GM21723 (cell line): ENCODE results near the gene B4GALT5.
"Not testable (repeated sequence)": the region's sequence is repeated elsewhere in the genome, so short reads cannot be mapped to it uniquely, and the experiment has no call there.

Experiments used
- ATAC-seq: cut with Tn5 transposase; IDR thresholded peaks from one replicate; pipeline ENCODE4 v1.9.1; 2021; ENCODE audit warnings: mild to moderate bottlenecking, moderate library complexity; ENCODE audit not compliant: unreplicated experiment

B4GALT5 gene

DNA sequence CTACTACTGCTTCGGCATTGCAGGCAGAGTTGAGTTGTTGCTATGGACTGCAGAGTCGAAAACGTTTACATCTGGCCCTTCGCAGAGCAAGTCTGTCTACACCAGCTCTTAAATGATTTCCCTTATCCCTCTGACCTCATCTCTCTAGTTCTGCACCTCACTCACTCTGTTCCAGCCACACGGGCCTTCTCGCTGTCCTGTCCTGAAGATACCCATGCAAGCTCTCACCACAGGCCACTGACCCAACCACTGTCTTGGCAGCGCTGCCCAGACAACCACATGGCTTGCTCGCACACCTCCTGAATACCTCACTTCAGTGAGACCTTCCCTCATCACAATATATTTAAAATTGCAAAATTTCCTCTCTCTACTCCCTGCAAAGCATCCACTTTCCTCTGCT lies 31.4 kb downstream of the B4GALT5 start:
- ATAC-seq: no peak

DNA sequence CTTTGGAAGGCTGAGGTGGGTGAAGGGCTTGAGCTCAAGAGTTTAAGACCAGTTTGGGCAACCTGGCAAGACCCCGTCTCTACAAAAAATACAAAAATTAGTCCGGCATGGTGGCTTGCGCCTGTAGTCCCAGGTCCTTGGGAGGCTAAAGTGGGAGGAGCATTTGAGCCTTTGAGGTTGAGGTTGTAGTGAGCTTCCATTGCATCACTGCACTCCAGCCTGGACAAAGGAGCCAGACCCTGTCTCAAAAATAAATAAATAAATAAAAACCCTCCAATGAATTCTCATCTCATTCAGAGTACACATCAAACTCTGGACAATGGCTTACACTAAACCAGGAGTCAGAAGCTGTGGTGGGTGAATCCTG lies 31.8 kb downstream of the B4GALT5 start:
- ATAC-seq: no peak

DNA sequence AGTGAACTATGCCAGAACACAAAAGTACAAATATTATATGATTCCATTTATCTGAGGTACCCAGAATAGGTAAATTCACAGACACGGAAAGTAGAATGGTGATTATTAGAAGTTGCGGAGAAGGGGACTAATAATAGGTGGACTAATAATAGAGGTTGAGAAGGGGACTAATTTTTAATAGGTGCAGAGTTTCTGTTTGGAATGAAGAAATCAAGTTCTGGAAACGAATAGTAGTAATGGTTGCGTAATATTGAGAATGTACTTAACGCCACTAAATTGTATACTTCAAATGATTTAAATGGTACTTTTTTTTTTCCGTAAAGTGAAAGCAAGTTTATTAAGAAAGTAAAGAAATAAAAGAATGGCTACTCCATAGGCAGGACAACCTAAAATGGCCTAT lies 33.2 kb downstream of the B4GALT5 start:
- ATAC-seq: no peak

DNA sequence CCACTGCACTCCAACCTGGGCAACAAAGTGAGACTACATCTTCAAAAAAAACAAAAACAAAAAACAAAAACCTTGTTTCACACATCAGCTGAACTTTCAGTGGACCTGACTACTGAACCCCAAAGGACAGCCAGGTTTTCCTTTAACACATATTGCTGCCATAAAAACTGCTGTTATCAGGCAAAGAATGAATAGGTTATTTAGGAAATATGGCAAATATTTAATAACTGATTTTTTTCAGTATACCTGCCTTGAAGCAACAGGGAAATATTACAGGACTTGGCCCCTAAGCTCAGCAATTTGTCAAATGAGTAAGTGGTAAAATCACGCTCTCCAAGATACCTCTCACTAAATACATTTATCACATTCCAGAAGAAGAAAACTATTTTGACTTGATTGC lies 34.0 kb downstream of the B4GALT5 start:
- no peak for ATAC-seq

DNA sequence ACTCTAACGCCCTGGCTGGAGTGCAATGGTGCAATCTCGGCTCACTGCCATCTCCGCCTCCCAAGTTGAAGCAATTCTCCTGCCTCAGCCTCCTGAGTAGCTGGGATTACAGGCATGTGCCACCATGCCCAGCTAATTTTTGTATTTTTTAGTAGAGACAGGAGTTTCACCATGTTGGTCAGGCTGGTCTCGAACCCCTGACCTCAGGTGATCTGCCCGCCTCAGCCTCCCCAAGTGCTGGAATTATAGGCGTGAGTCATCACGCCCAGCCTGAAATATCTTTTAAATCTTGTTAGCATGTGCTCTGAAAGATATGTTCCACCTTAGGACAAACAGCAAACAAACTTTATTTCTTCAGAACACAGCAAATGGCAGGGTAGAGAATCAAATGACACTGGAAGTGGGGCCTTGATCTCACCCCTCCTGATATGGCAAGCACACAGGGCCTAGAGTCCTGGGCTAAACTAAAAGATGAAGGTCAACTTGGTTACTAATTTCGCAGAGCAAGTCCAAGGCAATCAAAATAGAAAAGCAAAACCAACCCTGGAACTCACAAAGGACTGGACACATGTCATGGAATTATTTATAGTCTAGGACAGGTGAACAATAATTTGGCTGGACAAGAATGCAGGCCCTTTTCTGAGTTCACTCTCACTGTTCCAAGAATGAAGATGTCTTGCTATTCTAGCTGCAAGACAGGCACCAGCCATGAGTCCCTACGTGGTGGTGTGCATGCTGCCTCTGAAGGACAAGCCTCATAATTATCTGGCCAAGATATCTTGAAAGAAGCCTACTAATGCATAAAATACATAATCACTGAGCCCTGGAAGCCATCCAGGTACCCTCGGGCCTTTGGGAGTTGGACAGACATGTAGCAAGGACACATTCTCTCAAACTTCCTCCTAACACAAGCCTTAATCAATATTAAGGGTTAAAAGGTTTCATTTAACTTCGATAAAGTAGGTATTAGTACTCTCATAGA lies 35.6 kb downstream of the B4GALT5 start:
- no peak for ATAC-seq

DNA sequence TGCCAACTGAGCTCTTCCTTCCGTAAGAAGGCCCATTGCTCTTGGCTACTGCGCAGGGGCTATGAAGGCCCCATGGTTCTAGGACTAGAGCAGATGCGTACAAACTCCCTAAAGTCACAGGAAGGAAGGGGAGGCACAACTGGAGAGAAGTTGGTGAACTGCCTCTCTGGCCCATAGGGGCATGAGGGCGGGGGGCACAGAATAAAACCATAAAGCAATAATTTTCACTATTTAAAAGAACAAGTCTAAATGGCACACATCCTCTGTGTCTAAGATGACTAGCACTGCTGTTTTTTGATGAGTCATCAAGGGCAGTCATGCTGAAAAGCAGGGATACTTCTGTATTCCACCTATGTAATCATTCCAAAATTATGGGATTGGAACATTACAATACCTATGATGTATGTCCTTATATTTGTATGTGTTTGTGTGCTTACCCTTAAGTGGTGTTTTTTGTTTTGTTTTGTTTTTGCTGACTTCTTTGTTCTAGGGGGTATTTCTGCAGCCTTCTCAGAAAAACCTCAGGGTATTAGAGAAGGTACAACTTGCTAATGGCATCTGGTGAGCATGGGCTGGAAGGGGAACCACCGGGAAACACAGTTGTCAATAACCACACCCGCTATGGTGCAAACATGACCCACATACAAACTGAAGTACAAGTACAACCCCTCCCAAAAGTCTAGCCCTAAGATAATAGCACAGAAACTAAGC lies 36.9 kb downstream of the B4GALT5 start:
- peak; percentile 57 for ATAC-seq

DNA sequence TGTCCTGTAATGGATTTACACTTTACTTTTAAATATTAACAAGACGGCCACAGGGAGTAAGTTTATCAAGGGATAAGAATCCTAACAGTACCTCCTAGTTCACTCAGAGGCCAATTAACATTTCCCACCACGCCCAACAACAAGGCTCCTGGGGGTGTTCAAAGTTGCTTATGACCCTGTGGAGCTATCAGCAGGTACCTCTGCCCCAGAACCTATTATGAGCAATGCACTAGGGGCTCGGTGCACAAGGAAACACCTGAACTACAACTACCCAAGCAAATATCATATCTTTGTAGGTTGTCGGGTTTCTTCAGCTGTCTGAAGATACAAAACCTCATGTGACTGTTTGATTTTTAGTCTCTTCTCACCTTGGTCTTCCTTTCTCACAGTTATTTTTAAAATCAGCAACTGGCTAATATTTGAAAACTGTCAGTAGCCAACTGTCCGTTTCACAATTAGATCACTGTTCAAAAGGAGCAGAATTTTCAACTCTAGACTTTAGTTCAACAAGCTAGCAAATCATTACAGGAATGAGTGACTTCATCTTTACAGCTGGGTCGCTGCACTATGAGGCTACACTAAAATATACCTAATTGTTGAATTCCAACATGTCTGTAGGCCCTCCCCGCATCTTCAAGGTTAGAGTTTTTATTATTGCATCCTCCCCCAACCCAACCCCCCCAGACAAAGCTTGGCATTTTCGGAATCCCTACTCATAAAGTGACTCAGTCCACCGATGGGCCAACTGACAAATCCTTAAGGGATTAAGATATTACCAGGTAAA lies 38.1 kb downstream of the B4GALT5 start:
- peak; percentile 38 for ATAC-seq

DNA sequence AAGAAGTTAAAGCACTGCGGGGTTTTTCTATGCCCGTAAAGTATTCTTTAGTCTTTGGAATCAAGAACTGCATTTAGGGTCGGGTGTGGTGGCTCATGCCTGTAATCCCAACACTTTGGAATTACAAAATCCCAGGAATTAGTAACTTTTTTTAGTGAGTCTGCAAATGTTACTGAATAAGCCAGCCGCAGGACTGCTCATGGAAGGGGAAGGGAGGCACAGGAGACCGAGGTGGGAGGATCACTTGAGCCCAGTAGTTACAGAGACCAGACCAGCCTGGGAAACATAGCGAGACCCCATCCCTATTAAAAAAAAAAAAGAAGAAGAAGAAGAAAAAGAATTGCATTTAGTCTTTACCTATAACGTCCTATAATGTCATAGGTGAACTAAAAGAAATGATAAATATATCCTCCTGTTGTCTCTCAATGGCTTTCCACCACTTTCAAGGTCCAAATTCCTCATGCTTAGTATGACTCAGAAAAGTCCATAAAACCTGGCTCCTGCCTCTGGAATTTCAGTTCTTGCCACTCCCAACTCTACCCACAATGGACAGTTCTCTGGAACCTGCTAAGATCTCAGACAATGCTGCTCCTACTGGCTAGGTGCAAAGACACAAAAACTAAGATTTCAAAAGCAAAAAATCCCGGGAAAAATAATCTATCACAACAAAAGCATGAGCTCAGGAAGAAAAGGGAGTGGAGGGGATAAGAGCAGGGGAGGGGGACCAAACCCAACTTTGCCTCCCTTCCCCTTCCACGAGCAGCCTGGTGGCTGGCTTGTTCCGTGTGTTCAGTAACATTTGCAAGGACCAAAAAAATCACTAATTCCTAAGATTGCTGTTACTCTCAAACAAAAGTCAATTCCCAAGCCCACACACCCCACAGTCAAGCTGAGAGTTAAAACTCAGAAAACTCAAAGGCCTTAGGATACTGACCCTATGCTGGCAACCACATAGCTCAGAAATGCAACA lies 39.0 kb downstream of the B4GALT5 start:
- ATAC-seq: no peak

DNA sequence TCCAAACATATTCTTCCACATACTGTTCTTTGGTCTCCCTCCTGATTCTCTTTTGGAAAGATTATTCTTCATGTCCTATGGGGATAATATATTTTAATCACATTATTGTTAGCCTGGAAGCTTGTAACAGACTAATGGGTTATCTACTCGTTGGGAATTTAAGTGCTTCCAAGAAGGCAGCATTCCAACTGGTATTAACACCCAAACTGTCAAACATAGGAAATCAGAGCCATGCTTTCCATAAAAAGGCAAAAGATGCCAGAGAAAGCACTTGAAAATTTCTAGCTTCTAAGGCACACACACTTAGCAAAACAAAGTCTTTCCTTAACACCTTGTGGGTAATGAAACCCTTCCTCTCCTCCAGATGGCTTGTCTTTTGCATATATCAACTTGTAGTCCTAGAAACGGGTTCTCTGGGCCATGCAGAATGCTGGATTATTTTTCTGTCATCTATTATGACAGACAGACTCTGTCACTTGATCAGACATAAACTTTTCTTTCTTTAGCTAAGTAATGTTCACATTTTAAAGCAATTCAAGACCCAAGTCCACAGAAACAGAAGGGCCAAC lies 41.5 kb downstream of the B4GALT5 start:
- ATAC-seq: no peak

DNA sequence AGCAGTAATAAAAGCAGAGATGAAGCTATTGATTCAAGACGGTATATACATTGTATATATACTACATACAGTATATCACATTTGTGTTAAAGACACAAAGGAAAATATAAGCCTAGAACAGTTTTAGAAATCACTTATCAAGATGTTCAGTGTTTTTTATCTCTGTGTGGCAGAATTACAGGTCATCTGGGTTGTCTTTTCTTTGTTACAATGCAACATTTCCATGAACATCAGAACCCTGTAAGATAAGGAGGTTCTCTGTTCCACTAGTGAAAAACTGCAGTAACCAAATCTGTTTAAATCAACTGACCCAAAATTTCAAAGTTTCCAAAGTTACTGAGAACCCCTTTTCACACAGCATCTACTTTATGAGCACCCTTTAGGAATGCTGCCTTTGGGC lies 42.2 kb downstream of the B4GALT5 start:
- no peak for ATAC-seq

DNA sequence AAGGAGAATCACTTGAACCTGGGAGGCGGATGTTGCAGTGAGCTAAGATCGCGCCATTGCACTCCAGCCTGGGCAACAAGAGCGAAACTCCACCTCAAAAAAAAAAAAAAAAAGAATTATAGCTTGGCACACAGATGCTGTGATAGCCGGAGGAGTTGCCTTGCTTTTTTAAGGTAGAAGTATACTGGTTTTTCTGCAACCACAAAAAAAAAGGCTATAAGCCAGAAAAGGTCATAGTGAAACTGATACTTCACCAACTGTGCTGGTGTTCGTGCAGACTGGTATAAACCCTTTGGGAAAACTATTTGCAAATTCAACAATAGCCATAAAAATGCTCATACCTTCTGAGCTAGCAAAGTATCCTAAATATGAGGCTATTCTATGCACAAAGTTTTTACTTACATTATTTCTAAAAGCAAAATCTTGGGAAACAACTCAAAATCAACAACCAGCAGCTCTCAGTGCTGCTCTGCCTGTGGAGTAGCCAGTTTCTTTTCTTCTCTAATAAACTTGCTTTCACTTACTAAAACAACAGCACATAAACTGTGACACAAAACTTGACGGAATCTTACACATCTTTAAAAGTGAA lies 44.0 kb downstream of the B4GALT5 start:
- peak; percentile 64 for ATAC-seq

DNA sequence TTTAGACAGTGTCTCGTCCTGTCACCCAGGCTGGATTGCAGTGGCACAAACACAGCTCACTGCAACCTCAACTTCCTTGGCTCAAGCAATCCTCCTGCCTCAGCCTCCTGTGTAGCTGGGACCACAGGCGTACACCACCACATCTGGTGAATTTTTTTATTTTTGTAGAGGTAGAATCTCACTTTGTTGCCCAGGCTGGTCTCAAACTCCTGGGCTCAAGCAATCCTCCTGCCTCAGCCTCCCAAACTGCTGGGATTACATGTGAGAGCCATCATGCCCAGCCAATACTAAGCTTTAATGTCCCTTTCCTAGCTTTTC lies 44.8 kb downstream of the B4GALT5 start:
- not testable (repeated sequence) for ATAC-seq

DNA sequence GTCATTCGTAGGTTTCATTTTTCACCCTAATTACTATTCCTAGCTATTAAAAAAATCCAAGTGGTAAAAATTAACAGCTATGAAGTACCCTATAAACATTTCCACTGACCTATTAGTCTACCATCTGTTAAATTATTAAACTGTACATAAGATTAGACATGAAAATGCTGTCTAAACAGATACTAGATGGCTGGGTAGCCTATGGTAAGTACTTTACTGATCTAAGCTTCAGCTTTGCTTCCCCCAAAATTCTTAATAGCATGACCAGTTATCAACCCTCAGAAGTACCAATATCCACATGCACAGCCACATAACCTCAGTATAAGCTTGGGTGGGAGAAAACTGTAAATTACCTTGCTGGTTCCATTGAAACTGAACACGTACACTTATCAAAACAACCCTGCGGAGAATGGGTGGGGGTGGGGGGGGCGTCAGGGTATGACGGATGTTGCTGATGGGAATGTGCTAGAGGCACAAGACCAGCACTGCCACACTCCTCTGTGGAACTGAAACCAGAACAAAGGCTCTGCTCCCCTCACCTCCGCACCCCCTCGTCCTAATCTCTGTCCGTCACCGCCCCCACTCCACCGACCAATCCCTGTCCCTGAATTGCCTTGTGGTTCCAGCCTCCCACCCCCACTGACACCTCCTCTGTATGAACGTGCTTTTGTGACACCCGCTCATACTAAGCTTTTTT lies 45.3 kb downstream of the B4GALT5 start:
- ATAC-seq: peak; percentile 74

DNA sequence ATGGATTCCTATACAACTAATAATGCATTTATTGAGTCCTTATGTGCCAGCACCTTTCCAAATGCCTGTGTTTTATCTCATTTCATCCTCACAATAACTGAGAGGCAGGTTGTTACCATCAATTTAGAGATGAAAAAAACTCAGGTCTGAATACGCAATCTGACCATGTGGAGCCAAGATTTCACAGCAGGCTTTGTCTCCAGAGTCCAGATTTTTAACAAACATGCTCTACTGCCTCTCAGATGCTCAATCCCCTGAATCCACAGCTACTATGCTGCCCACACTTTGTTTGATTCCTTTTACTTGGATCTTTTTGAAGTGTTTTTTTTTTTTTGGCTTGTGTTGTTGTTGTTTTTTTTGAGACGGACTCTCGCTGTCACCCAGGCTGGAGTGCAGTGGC lies 46.8 kb downstream of the B4GALT5 start:
- no peak for ATAC-seq

DNA sequence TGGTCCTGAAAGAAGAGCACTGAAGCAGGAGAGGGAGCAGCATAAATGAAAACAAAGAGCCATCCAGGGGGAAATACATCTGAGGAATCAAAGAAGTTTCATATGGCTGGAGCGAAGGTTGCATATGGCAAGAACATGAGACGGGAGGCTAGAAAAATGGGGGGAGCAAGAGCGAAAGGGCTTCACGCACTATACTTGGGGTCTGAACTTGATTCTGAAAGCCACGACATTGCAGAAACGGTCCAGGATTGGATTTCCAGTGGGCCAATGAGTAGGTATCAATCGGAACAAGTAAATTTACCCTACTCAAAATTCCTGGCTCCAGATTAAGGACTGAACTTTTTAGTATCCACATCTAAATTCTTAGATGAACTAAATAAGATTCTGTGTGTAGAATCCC lies 47.9 kb downstream of the B4GALT5 start:
- ATAC-seq: no peak

DNA sequence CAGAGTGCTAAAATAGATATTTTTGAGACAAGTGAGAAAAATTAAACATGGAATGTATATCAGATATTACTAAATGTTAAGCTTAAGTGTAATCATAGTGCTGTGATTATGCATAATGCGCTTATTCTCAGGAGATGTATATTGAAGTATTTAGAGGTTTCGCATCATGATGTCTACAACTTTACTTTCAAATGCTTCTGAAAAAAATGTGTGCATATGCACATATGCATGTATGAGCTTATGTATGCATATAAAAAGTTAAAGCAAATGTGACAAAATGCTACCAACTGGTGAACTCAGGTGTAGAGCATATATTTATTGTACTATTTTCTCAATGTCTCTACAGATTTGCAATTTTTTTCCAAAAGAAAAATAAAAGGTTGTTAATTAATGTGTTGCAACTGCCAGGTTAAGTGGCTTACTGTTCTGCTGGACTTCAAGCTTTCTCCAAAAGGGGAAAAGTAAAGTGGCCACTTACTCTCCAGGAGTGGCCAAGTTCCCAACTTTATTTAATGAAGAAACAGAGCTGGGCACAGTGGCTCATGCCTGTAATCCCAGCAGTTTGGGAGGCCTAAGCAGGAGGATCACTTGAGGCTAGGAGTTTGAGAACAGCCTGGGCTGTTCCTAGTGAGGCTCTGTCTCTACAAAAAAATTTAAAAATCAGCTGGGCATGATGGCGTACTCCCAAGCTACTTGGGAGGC lies 48.9 kb downstream of the B4GALT5 start:
- ATAC-seq: no peak

DNA sequence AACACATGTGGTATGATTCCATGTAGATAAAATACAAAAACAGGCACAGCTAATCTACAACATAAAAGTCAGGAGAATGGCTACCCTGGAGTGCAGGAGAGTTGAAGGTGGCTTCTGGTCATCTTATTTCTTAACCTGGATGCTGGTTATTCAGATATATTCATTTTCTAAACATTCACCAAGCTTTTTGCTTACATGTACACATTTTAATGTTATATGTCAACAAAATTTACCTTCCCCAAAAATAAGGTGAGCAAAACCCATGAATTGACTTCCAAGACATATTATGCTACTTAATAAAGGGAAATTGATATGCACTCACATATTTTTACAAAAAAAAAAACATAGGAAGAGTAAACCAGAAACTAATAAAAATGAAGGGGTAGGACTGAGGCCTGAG lies 50.6 kb downstream of the B4GALT5 start:
- no peak for ATAC-seq

DNA sequence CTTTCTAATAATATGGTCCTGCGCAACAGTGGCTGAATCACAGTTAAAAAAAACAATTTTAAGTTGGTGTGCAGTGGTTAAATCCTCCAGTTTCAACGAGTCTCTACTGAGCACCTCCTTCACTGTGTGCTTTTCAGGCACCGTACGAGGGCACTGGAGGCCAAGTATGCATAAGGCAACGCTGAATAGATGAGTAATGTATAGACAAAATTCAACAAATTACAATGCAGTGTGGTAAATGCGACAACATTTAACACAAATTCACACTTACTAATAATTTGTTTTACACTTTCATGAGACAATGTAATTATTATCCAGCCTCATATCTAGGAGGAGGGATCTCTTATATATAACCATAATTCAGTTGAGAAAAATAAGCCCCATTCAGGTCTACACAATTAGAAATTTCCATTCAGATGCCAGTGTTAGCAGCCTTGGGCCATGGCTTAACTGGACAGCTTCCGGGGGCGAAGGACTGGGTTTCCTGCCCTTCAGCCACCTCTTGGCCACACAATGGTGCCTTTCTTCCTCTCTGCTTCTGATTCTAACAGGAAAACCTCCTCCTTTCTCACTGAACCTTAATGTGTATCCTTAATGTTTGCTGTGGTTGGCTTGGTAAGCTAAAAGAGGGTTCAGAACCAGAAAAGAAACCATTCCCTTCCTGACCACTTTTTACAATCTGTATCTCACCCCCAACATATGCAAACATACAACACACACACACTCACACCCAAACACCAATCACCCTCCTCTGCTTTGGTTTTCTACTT lies 51.9 kb downstream of the B4GALT5 start:
- ATAC-seq: no peak
